Stimulated activated CD8-positive, alpha-beta memory T cell treated with anti-CD3 and anti-CD28 coated beads, Interleukin-12 subunit alpha, Interleukin-12 subunit beta, amount 100 ng/mL, for 4 hours (primary cell): ENCODE measurements around the gene PSMB11.

ENCODE experiments used
- DNase-seq: peaks from one replicate; pipeline ENCODE4 v3.0.0-alpha.2; 2020; ENCODE audit warnings: low read depth

PSMB11 gene

GRCh38 chr14:23060536-23061260 lies 18.7 kb downstream of the PSMB11 start:
- DNase-seq, result no peak

- no peak for DNase-seq
These were observed 20.0 kb downstream of the PSMB11 start for GRCh38 chr14:23062002-23062401.

DNA sequence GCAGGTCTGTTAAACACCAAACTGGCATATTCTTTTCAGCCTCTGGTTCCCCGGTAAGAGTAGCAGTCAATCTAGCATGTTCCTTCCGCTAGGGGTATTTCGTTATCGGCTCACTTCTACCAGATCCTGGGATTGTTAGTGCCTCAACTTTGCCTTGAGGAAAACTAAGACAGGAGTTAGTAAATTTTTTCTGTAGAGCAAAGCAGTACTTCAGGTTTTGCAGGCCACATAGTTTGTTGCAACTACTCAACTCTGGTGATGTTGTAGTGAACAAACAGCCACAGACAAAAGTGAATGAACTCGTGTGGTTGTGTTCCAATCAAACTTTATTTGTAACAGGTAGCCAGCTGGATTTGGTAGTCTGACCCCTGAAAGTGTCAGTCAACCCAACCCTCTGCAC lies 21.6 kb downstream of the PSMB11 start:
- DNase-seq, result no peak

- DNase-seq, result no peak
These were observed 24.4 kb downstream of the PSMB11 start for GRCh38 chr14:23066368-23066767.

DNA sequence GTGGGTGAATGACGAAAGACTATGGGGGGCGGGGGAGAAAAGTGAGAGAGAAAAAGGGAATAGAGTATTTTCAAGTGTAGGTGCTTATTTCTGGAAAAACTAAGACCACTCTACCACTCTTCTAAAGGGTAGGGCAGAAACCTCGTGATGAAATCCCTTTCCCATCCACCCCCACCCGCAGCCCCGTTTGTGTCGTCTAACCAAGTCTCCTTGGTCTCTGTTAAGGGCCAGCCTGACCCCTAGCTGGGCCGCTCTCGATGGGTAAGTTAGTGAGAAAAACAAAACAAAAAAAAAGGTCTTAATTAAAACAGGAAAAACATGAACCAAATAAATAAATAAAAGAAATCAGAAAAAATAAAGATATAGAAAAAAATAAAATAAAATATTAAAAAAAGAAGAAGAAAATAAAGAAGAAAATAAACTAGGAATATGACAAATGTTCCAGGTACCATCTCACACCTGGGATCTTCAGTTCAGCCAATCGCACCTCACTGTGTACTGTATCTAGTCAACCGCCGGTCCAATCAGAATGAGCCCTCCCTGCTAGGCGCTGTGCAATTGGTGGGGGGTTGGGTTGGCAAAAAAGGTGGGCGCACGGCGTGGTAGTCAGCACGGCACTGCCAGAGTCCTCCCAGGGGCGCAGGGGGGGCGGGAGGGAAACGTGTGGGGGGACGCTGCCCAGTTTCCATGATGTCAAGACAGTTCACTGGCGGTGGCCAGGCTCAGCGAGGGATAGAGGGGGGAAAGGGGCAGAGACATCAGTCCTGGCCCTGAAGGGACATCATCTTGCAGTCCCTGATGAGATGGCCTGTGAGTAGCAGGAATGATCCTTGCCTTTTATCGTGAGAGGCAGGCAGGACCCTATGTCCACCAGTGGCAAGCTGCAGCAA lies 25.1 kb downstream of the PSMB11 start:
- DNase-seq, result no peak

GRCh38 chr14:23067847-23068788 lies 26.1 kb downstream of the PSMB11 start:
- no peak for DNase-seq

- DNase-seq, result peak; percentile 31
These were observed 26.9 kb downstream of the PSMB11 start for GRCh38 chr14:23068789-23069412.

GRCh38 chr14:23069413-23069806 lies 27.4 kb downstream of the PSMB11 start:
- DNase-seq, result no peak

- DNase-seq, result no peak
These were observed 28.5 kb downstream of the PSMB11 start for GRCh38 chr14:23070262-23071129.

DNA sequence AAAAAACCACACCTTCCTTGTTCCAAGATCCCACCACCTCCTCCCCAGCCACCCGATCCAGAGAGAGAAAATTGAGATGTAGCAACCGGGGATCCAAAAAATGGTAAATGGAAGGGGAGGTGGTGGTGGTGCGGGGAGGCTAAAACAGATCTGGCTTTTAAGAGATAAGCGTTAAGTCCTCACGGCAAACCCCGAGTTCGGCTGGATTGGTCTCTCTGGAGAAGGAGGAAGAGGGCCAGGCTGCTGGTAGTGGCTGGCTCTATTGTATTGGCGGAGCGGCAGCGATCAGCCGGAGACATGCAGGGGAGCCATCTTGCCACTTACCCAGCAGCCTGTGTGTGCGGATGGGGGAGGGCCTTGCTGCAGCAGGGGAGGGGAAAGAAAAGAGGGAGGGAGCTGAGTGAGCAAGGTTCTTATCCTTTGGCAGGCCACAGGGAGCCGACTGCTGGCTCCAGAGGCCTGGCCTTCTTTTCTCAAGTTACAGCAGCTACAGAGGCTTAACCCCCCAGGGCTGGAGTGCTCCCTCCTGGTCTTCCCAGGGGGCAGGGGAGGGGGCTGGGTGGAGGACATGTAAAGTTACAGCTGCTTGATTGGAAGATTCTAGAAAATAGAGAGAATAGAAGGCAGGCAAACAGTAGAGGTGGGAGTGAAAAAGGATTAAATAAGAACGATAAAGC lies 29.4 kb downstream of the PSMB11 start:
- DNase-seq, result peak; percentile 54

DNA sequence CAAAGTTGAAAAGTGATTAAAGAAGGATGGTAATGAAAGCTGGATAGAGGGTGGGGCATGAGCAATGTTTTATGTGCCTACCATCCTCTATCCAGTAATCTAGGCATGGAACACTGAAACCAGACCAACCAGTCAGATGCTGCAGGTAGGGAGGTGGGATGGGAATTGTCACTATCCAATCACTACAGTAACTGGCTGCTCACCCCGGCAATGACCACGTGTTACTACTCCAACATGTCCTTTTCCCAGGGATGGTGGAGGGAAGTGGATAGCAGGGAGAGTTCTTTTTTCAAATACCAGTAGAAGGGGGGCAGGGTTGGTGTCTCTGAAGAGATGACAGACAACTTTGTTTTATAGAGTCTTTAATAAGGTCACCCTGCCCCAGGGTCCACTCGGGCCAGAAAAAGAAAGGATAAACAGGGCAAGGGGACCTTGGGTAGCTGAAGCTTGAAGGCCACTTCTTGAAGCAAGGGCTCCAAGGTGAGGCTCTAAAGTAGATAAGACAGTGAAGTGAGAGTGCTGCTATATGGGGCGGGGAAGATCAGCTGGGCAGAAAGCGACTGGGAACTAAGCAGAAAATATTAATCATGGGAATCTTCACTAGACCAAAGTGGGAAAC lies 30.0 kb downstream of the PSMB11 start:
- DNase-seq, result no peak

- DNase-seq, result no peak
These were observed 32.9 kb downstream of the PSMB11 start for GRCh38 chr14:23074906-23075305.

- DNase-seq, result no peak
These were observed 34.9 kb downstream of the PSMB11 start for GRCh38 chr14:23076785-23077408.

GRCh38 chr14:23077962-23078361 lies 36.0 kb downstream of the PSMB11 start:
- no peak for DNase-seq

DNA sequence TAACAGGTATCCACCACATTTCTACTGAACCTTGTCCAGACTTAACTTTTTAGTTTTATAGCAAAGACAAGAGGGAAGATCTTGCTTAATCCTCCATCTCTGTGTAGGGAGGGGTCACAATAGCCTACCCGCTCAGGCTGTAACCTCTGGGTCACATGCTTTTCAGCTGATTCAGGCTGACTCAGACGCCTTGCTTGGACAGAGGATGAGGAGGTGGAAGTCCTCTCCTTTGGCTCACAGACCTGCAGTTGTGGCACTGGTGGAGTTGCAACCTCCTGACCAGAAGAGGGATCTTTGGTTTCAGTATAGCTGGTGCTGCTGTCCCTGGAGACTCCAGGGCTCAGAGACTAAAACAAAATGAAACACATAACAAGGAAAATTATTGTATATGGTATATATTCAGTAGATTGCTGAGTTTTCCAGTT lies 36.7 kb downstream of the PSMB11 start:
- no peak for DNase-seq

GRCh38 chr14:23079716-23080115 lies 37.7 kb downstream of the PSMB11 start:
- no peak for DNase-seq

DNA sequence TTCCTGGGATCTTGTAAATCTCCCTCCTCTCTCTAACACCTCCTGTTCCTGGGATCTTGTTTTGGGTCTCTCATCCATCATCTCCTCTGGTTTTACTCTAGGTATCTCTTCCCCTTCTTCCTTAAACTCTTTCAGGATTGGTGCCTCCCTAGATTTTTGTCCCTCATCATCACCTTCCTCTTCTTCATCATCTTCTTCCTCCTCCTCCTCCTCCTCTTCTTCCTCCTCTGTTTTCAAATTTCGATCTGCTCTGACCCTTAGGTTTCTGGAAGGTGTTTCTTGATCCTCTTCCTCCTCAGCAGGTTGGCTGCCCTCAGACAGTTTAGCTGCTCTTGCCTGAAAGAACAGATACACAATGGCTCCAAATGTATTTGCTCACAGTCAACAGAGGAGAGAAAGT lies 38.5 kb downstream of the PSMB11 start:
- no peak for DNase-seq

GRCh38 chr14:23085458-23085857 lies 43.4 kb downstream of the PSMB11 start:
- DNase-seq, result no peak

DNA sequence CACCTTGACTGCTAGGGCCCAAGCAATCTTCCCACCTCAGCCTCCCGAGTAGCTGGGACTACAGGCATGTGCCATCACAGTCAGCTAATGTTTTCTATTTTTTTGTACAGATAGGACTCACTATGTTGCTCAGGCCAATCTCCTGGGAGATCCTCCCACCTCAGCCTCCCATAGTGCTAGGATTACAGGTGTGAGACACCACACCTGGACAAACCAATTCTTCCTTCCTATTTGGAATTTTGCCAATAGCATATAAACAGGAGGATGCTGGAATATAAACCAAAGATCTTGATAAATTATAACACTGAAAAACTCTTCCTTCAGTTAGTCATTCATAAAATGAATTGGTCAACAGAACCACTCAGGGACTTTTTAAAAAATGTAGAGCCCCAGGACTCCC lies 44.6 kb downstream of the PSMB11 start:
- no peak for DNase-seq
